ENCODE measurements around the gene TNK2. TPM values are rescaled to one million over a fixed set of nuclear protein-coding genes. Genes with fewer than 3 reads are reported as not detected.
A peak's percentile ranks its signal among the peaks of the same experiment; 100 is the strongest.

TNK2 gene
- total and polyA plus RNA-seq, 8 donors: 21.0 to 91.2 (median 25.0) TPM

- H3K4me3 ChIP-seq: no peak overlapping the region
- no peak for TF ChIP-seq CTCF (IDR thresholded peaks at IDR 0.05)
- H3K27ac ChIP-seq: no peak overlapping the region
- intact Hi-C loops (cut with DNase I): no loop called here
- no peaks in the 10 kb centered on the region for H3K9me3 ChIP-seq
- ATAC-seq (no peak), FAIRE-seq (no peak), DNase-seq (peak in 3 of 6 donors; percentile 7 to 25 (median 17))
- H3K36me3 ChIP-seq: no peaks in the 10 kb centered on the region
- 73 to 84% methylated on average over 11 of the region's 11 CpGs for WGBS, 2 donors
- H3K27me3 ChIP-seq: no peaks in the 10 kb centered on the region
- peaks cover 3 to 23% (median 4%) of the 10 kb centered on the region in 3 donors for H3K4me1 ChIP-seq
These were observed 10.4 kb downstream of the TNK2 start for GRCh38 chr3:195897853-195898415.

GRCh38 chr3:195897081-195897852 lies 11.1 kb downstream of the TNK2 start:
- Histone ChIP-seq H3K27ac (peak overlapping the region in 3 of 4 donors; percentile 27 to 74 (median 64)), H3K36me3 (no peaks in the 10 kb centered on the region), H3K4me3 (no peak overlapping the region), H3K27me3 (no peaks in the 10 kb centered on the region), H3K9me3 (no peaks in the 10 kb centered on the region), H3K4me1 (peaks cover 4 to 24% (median 5%) of the 10 kb centered on the region in 3 donors)
- intact Hi-C loops (cut with DNase I): no loop called here
- 68 to 73% methylated on average over 8 to 10 of the region's 10 CpGs for WGBS, 2 donors
- FAIRE-seq (no peak), DNase-seq (peak in 3 of 6 donors; percentile 27 to 67 (median 46)), ATAC-seq (no peak)
- no peak for TF ChIP-seq CTCF (IDR thresholded peaks at IDR 0.05)

- peaks cover 4 to 24% (median 5%) of the 10 kb centered on the region in 3 donors for H3K4me1 ChIP-seq
- ATAC-seq: peak in 3 of 4 donors; percentile 0 to 7 (median 2)
- peak overlapping the region in 2 of 4 donors; percentile 58 to 80 for H3K4me3 ChIP-seq
- FAIRE-seq: no peak
- no peaks in the 10 kb centered on the region for H3K36me3 ChIP-seq
- peak overlapping the region; percentile 30 to 74 (median 68) for H3K27ac ChIP-seq
- no peak for TF ChIP-seq CTCF (IDR thresholded peaks at IDR 0.05)
- intact Hi-C loops (cut with DNase I): no loop called here
- 35 to 37% methylated on average over 16 of the region's 16 CpGs for WGBS, 2 donors
- peak in 2 of 6 donors; percentile 4 to 9 for DNase-seq
- H3K9me3 ChIP-seq: no peaks in the 10 kb centered on the region
- no peaks in the 10 kb centered on the region for H3K27me3 ChIP-seq
These were observed 11.8 kb downstream of the TNK2 start for GRCh38 chr3:195896361-195897080.

GRCh38 chr3:195895861-195896360 lies 12.4 kb downstream of the TNK2 start:
- peak overlapping the region; percentile 51 to 80 (median 55) for H3K4me3 ChIP-seq
- H3K27me3 ChIP-seq: no peaks in the 10 kb centered on the region
- FAIRE-seq (no peak), DNase-seq (peak; percentile 52 to 87 (median 70)), ATAC-seq (peak; percentile 49 to 66 (median 59))
- TF ChIP-seq CTCF (IDR thresholded peaks at IDR 0.05): no peak
- H3K4me1 ChIP-seq: peaks cover 4 to 24% (median 5%) of the 10 kb centered on the region in 3 donors
- no peaks in the 10 kb centered on the region for H3K9me3 ChIP-seq
- intact Hi-C loops (cut with DNase I): no loop called here
- peak overlapping the region; percentile 30 to 74 (median 68) for H3K27ac ChIP-seq
- H3K36me3 ChIP-seq: no peaks in the 10 kb centered on the region
- WGBS, 2 donors: 2% methylated on average over 47 of the region's 47 CpGs

Data from pancreas (tissue), 10 donors.